ENCODE results near the gene MYCL.
"Not testable (repeated sequence)": the region's sequence is repeated elsewhere in the genome, so short reads cannot be mapped to it uniquely, and the experiment has no call there.

Gene MYCL

GRCh38 chr1:39876144-39876543 lies 25.6 kb downstream of the MYCL start:
- no peak overlapping the region for H3K4me3 ChIP-seq (IDR thresholded peaks at IDR 0.05; ENCODE audit: insufficient read depth, low read depth, low read length)
- no peak overlapping the region for H2AFZ ChIP-seq (ENCODE audit: low read depth)
- no peak overlapping the region for H3K4me2 ChIP-seq
- no peaks in the 10 kb centered on the region for H3K27me3 ChIP-seq (ENCODE audit: insufficient read depth, low read depth)
- peaks cover 12% of the 10 kb centered on the region for H3K4me1 ChIP-seq (ENCODE audit: low read depth, poor library complexity, severe bottlenecking)
- no peaks in the 10 kb centered on the region for H4K20me1 ChIP-seq (ENCODE audit: insufficient read depth)
- H3K27ac ChIP-seq: no peak overlapping the region
- H3K9ac ChIP-seq: no peak overlapping the region
- H3K36me3 ChIP-seq (ENCODE audit: insufficient read depth): no peaks in the 10 kb centered on the region
- TF ChIP-seq, protein P1, sequence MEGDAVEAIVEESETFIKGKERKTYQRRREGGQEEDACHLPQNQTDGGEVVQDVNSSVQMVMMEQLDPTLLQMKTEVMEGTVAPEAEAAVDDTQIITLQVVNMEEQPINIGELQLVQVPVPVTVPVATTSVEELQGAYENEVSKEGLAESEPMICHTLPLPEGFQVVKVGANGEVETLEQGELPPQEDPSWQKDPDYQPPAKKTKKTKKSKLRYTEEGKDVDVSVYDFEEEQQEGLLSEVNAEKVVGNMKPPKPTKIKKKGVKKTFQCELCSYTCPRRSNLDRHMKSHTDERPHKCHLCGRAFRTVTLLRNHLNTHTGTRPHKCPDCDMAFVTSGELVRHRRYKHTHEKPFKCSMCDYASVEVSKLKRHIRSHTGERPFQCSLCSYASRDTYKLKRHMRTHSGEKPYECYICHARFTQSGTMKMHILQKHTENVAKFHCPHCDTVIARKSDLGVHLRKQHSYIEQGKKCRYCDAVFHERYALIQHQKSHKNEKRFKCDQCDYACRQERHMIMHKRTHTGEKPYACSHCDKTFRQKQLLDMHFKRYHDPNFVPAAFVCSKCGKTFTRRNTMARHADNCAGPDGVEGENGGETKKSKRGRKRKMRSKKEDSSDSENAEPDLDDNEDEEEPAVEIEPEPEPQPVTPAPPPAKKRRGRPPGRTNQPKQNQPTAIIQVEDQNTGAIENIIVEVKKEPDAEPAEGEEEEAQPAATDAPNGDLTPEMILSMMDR (conservative IDR thresholded peaks at IDR 0.05; ENCODE audit: low read depth, low read length): no peak
- H3K79me2 ChIP-seq (ENCODE audit: insufficient read depth, low read depth): peaks cover 80% of the 10 kb centered on the region

DNA sequence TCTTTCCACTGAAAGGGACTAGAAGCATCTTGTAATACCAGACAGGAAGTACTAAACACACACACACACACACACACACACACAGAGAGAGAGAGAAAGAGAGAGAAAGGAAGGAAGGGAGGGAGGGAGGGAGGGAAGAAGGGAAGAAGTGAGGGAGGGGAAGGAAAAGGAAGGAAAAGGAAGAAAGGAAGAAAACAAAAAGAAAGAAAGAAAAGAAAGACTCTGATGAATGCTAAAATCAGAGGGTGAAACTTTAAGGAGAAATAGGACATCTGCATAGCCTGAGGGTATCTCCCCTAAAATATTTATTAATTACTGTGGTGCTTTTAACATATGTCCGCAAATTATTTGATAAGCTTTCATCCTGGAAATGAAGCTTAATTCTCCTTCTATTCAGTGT lies 29.0 kb downstream of the MYCL start:
- H3K4me1 ChIP-seq (ENCODE audit: low read depth, poor library complexity, severe bottlenecking): peaks cover 6% of the 10 kb centered on the region
- H4K20me1 ChIP-seq (ENCODE audit: insufficient read depth): no peaks in the 10 kb centered on the region
- peaks cover 62% of the 10 kb centered on the region for H3K79me2 ChIP-seq (ENCODE audit: insufficient read depth, low read depth)
- no peak overlapping the region for H2AFZ ChIP-seq (ENCODE audit: low read depth)
- TF ChIP-seq, protein P1 (conservative IDR thresholded peaks at IDR 0.05; ENCODE audit: low read depth, low read length): no peak
- H3K27ac ChIP-seq: no peak overlapping the region
- H3K4me3 ChIP-seq (IDR thresholded peaks at IDR 0.05; ENCODE audit: insufficient read depth, low read depth, low read length): no peak overlapping the region
- no peaks in the 10 kb centered on the region for H3K27me3 ChIP-seq (ENCODE audit: insufficient read depth, low read depth)
- no peaks in the 10 kb centered on the region for H3K36me3 ChIP-seq (ENCODE audit: insufficient read depth)
- no peak overlapping the region for H3K4me2 ChIP-seq
- H3K9ac ChIP-seq: no peak overlapping the region

- H2AFZ ChIP-seq (ENCODE audit: low read depth): no peak overlapping the region
- H3K4me2 ChIP-seq: no peak overlapping the region
- H4K20me1 ChIP-seq (ENCODE audit: insufficient read depth): no peaks in the 10 kb centered on the region
- no peak overlapping the region for H3K9ac ChIP-seq
- H3K4me3 ChIP-seq (IDR thresholded peaks at IDR 0.05; ENCODE audit: insufficient read depth, low read depth, low read length): no peak overlapping the region
- no peaks in the 10 kb centered on the region for H3K27me3 ChIP-seq (ENCODE audit: insufficient read depth, low read depth)
- H3K36me3 ChIP-seq (ENCODE audit: insufficient read depth): no peaks in the 10 kb centered on the region
- peaks cover 55% of the 10 kb centered on the region for H3K79me2 ChIP-seq (ENCODE audit: insufficient read depth, low read depth)
- TF ChIP-seq, protein P1 (conservative IDR thresholded peaks at IDR 0.05; ENCODE audit: low read depth, low read length): no peak
- H3K27ac ChIP-seq: no peak overlapping the region
- H3K4me1 ChIP-seq (ENCODE audit: low read depth, poor library complexity, severe bottlenecking): peaks cover 6% of the 10 kb centered on the region
Measured at GRCh38 chr1:39871796-39872195, 29.9 kb downstream of the MYCL start.

GRCh38 chr1:39871043-39871442 lies 30.7 kb downstream of the MYCL start:
- not testable (repeated sequence) for H3K4me1 ChIP-seq (ENCODE audit: low read depth, poor library complexity, severe bottlenecking)

DNA sequence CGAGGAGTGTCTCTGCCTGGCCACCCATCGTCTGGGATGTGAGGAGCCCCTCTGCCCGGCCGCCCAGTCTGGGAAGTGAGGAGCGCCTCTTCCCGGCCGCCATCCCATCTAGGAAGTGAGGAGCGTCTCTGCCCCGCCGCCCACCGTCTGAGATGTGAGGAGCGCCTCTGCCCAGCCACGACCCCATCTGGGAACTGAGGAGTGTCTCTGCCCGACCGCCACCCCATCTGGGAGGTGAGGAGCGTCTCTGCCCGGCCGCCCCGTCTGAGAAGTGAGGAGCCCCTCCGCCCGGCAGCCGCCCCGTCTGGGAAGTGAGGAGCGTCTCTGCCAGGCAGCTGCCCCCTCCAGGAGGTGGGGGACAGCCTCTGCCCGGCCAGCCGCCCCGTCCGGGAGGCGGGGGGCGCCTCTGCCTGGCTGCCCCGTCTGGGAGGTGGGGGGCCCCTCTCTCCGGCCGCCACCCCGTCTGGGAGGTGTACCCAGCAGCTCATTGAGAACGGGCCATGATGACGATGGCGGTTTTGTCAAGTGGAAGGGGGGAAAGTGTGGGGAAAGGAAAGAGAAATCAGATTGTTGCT lies 32.1 kb downstream of the MYCL start:
- H3K27ac ChIP-seq; H2AFZ ChIP-seq (ENCODE audit: low read depth); H3K36me3 ChIP-seq (ENCODE audit: insufficient read depth); H3K4me1 ChIP-seq (ENCODE audit: low read depth, poor library complexity, severe bottlenecking); H3K27me3 ChIP-seq (ENCODE audit: insufficient read depth, low read depth); H3K4me2 ChIP-seq; H4K20me1 ChIP-seq (ENCODE audit: insufficient read depth); H3K9ac ChIP-seq; H3K4me3 ChIP-seq (IDR thresholded peaks at IDR 0.05; ENCODE audit: insufficient read depth, low read depth, low read length): not testable (repeated sequence)
- peaks cover 43% of the 10 kb centered on the region for H3K79me2 ChIP-seq (ENCODE audit: insufficient read depth, low read depth)

More at GRCh38 chr1:39871043-39871442, 30.7 kb downstream of the MYCL start:
- not testable (repeated sequence) for H3K27ac ChIP-seq; H3K4me3 ChIP-seq (IDR thresholded peaks at IDR 0.05; ENCODE audit: insufficient read depth, low read depth, low read length); H3K36me3 ChIP-seq (ENCODE audit: insufficient read depth); H3K9ac ChIP-seq; H2AFZ ChIP-seq (ENCODE audit: low read depth); H3K4me2 ChIP-seq; H3K27me3 ChIP-seq (ENCODE audit: insufficient read depth, low read depth); H4K20me1 ChIP-seq (ENCODE audit: insufficient read depth)
- H3K79me2 ChIP-seq (ENCODE audit: insufficient read depth, low read depth): peaks cover 54% of the 10 kb centered on the region

Data from KMS-11 (cell line).